ENCODE data around the gene GREM2. TPM values are rescaled to one million over a fixed set of nuclear protein-coding genes. Genes with fewer than 3 reads are reported as not detected.

Gene GREM2
- total and polyA plus RNA-seq, 2 experiments from 2014 or later: 0.18 to 0.21 TPM

GRCh38 chr1:240491796-240492195 is 120.2 kb downstream of the GREM2 start:
- peaks cover 14% of the 10 kb centered on the region; the same call in 1 of the 2 replicates for H3K4me1 ChIP-seq (ENCODE audit: insufficient read depth)
- no peaks in the 10 kb centered on the region for H3K36me3 ChIP-seq (ENCODE audit: insufficient read depth)
- H3K9me3 Mint-ChIP-seq: no peaks in the 10 kb centered on the region
- H3K27ac ChIP-seq (ENCODE audit: low read depth): no peak overlapping the region
- peaks cover 13% of the 10 kb centered on the region for H3K4me1 Mint-ChIP-seq
- H3K4me3 ChIP-seq: no peak overlapping the region
- H3K4me2 ChIP-seq: no peak overlapping the region
- peaks cover 32% of the 10 kb centered on the region for H3K27me3 ChIP-seq (ENCODE audit: insufficient read depth)
- H3K4me3 Mint-ChIP-seq: no peak overlapping the region; the same call in 2 of the 3 replicates
- peak; percentile 19 for DNase-seq (ENCODE audit: low spot score)
- H3K36me3 Mint-ChIP-seq (ENCODE audit: low read depth): no peaks in the 10 kb centered on the region
- H3F3A ChIP-seq (replicated peaks; ENCODE audit: low read depth): 0 out of 2 replicates have a peak, but pooled peaks cover 5% of the 10 kb centered on the region
- H3K79me2 ChIP-seq (replicated peaks; ENCODE audit: insufficient read depth): no peaks in the 10 kb centered on the region
- H4K20me1 ChIP-seq (replicated peaks; ENCODE audit: insufficient read depth): no peaks in the 10 kb centered on the region
- ATAC-seq: no peak
- no peak overlapping the region for H2AFZ ChIP-seq
- H3K27me3 Mint-ChIP-seq (ENCODE audit: insufficient read depth, low read depth, poor library complexity): peaks cover 15% of the 10 kb centered on the region
- H3K27ac Mint-ChIP-seq: no peak overlapping the region
- TF ChIP-seq ZNF462 (CRISPR knock-in tag; IDR thresholded peaks at IDR 0.05) (no peak), STAT1 (IDR thresholded peaks at IDR 0.05; ENCODE audit: unreplicated experiment) (no peak), CTCF (conservative IDR thresholded peaks at IDR 0.05; ENCODE audit: low read depth in 2 of 2) (no peak), JUNB (IDR thresholded peaks at IDR 0.05; ENCODE audit: unreplicated experiment) (no peak), ZNF331 (CRISPR knock-in tag; IDR thresholded peaks at IDR 0.05; ENCODE audit: low read depth) (no peak), ETS1 (IDR thresholded peaks at IDR 0.05) (no peak), CREB1 (CRISPR knock-in tag; IDR thresholded peaks at IDR 0.05; ENCODE audit: low read depth) (no peak), REST (IDR thresholded peaks at IDR 0.05; ENCODE audit: unreplicated experiment) (no peak), EZH2phosphoT487 (IDR thresholded peaks at IDR 0.05; ENCODE audit: unreplicated experiment) (no peak), EZH2 (IDR thresholded peaks at IDR 0.05; ENCODE audit: low read depth, unreplicated experiment) (no peak), POLR2AphosphoS5 (IDR thresholded peaks at IDR 0.05; ENCODE audit: low read depth) (no peak), ZNF114 (CRISPR knock-in tag; IDR thresholded peaks at IDR 0.05) (no peak)
- H3K9me2 ChIP-seq (ENCODE audit: insufficient read depth): peaks cover 3% of the 10 kb centered on the region; the same call in 1 of the 2 replicates
